T-helper 1 cell (primary cell): ENCODE measurements around the gene IL17B.

Experiments
- DNase-seq, 5 donors: peaks; one replicate each; pipeline ENCODE4 v3.0.0-alpha.2; 2012 to 2020

IL17B gene

GRCh38 chr5:149376104-149376503 lies 3.0 kb downstream of the IL17B start:
- no peak for DNase-seq

GRCh38 chr5:149375434-149375833 lies 3.7 kb downstream of the IL17B start:
- no peak for DNase-seq

GRCh38 chr5:149374801-149375200 lies 4.3 kb downstream of the IL17B start:
- no peak for DNase-seq

GRCh38 chr5:149374303-149374702 lies 4.8 kb downstream of the IL17B start:
- no peak for DNase-seq

GRCh38 chr5:149372932-149373331 lies 6.2 kb downstream of the IL17B start:
- no peak for DNase-seq

GRCh38 chr5:149372076-149372795 lies 6.9 kb downstream of the IL17B start:
- no peak for DNase-seq

- DNase-seq: peak; percentile 33 to 63 (median 61)
These were observed 7.7 kb downstream of the IL17B start for GRCh38 chr5:149371296-149371962.

- DNase-seq: no peak
These were observed 8.2 kb downstream of the IL17B start for GRCh38 chr5:149370878-149371277.

- DNase-seq: no peak
These were observed 11.0 kb downstream of the IL17B start for GRCh38 chr5:149367972-149368645.

GRCh38 chr5:149367249-149367971 lies 11.7 kb downstream of the IL17B start:
- DNase-seq: peak in 4 of 5 donors; percentile 26 to 45 (median 36)

- no peak for DNase-seq
These were observed 12.8 kb downstream of the IL17B start for GRCh38 chr5:149366169-149366729.

GRCh38 chr5:149365418-149365817 lies 13.7 kb downstream of the IL17B start:
- DNase-seq: no peak

- DNase-seq: no peak
These were observed 14.4 kb downstream of the IL17B start for GRCh38 chr5:149364719-149365118.

- no peak for DNase-seq
These were observed 15.2 kb downstream of the IL17B start for GRCh38 chr5:149363936-149364335.

- DNase-seq: no peak
These were observed 15.7 kb downstream of the IL17B start for GRCh38 chr5:149363358-149363757.

- no peak for DNase-seq
These were observed 16.6 kb downstream of the IL17B start for GRCh38 chr5:149362541-149362940.

GRCh38 chr5:149360272-149360671 lies 18.8 kb downstream of the IL17B start:
- no peak for DNase-seq

- DNase-seq: no peak
These were observed 20.1 kb downstream of the IL17B start for GRCh38 chr5:149358868-149359495.

- DNase-seq: peak in 4 of 5 donors; percentile 18 to 37 (median 20)
These were observed 20.8 kb downstream of the IL17B start for GRCh38 chr5:149358294-149358651.

- peak; percentile 89 to 97 (median 96) for DNase-seq
These were observed 21.5 kb downstream of the IL17B start, which contains the start of gene PCYOX1L for GRCh38 chr5:149357370-149358293. PCYOX1L (plus strand) TSS chr5:149358046; CDS start chr5:149358069, 23 bp downstream.

- DNase-seq: peak in 1 of 5 donors; percentile 37
These were observed 22.7 kb downstream of the IL17B start for GRCh38 chr5:149356391-149356790.
